Muscle of leg (tissue), 16 donors: ENCODE measurements around the gene GPM6B. TPM values are rescaled to one million over a fixed set of nuclear protein-coding genes. Genes with fewer than 3 reads are reported as not detected.

ENCODE experiments used
- DNase-seq: peaks from one replicate; pipeline ENCODE4 v3.0.0; 2013
- H3K27ac ChIP-seq: one replicate; pipeline ENCODE4 v1.5.1; 2013; ENCODE audit warnings: mild to moderate bottlenecking, low read length, control low read depth
- H3K27me3 ChIP-seq: one replicate; pipeline ENCODE4 v1.6.1; 2013; ENCODE audit warnings: low read length; ENCODE audit not compliant: control insufficient read depth, insufficient read depth
- H3K36me3 ChIP-seq: one replicate; pipeline ENCODE4 v1.6.1; 2013; ENCODE audit warnings: low read length; ENCODE audit not compliant: control insufficient read depth, insufficient read depth
- H3K4me1 ChIP-seq: one replicate; pipeline ENCODE4 v1.6.1; 2013; ENCODE audit warnings: low read length; ENCODE audit not compliant: control insufficient read depth, insufficient read depth
- H3K4me3 ChIP-seq: one replicate; pipeline ENCODE4 v1.5.1; 2013; ENCODE audit warnings: low read length, control low read depth
- H3K9me3 ChIP-seq: replicated peaks from 2 replicates; pipeline ENCODE4 v1.6.1; 2013; ENCODE audit warnings: low read depth, low read length; ENCODE audit not compliant: control insufficient read depth
- WGBS: methylation state at CpG from one replicate; pipeline ENCODE4 v1.1.5; 2013; ENCODE audit warnings: missing lambda C conversion rate; ENCODE audit not compliant: insufficient coverage; 5-methylcytosine and 5-hydroxymethylcytosine counted together
- long read RNA-seq, 11 donors: transcript quantifications; one replicate each; lab custom pipeline, GENCODE V29; 2026
- polyA plus RNA-seq, 8 donors: library from polyadenylated mRNA; unstranded; fragments of 120-200 nt; gene quantifications; one replicate each; pipeline versions ENCODE4 v1.2.1 to v1.2.3, GENCODE V29; 2013; ENCODE audit warnings: inconsistent platforms in 1 of 8, low replicate concordance in 1 of 8; ENCODE audit not compliant: insufficient read length in 8 of 8, insufficient read depth in 1 of 8
- total RNA-seq: library from RNA; stranded (reverse); fragments of 120-200 nt; gene quantifications from one replicate; pipeline ENCODE4 v1.2.4, GENCODE V29; 2013

Gene GPM6B
- total RNA-seq (16.8 TPM), polyA plus RNA-seq (10 to 100 TPM; 15.5 to 40.7 (median 18.8) TPM)
- long read RNA-seq, donor 1, partial matches to known transcripts, result 0 of 2 reads
- long read RNA-seq, donor 1, other reads (novel, unspliced or antisense), result 0 of 2 reads
- long read RNA-seq, donor 2, partial matches to known transcripts, result 0 of 2 reads
- long read RNA-seq, donor 2, other reads (novel, unspliced or antisense), result 0 of 2 reads
- long read RNA-seq, donor 3, partial matches to known transcripts, result 0 of 3 reads
- long read RNA-seq, donor 3, other reads (novel, unspliced or antisense), result 0 of 3 reads
- long read RNA-seq, donor 4, partial matches to known transcripts, result 0 of 3 reads
- long read RNA-seq, donor 4, other reads (novel, unspliced or antisense), result 0 of 3 reads
- long read RNA-seq, donor 5, transcript GPM6B-205 (7 exons, 3,957 nt), result major isoform, 22 of 24 reads
- long read RNA-seq, donor 5, partial matches to known transcripts, result 0 of 24 reads
- long read RNA-seq, donor 5, other reads (novel, unspliced or antisense), result 0 of 24 reads
- long read RNA-seq, donor 6, transcript GPM6B-205 (7 exons, 3,957 nt), result major isoform, 8 of 10 reads
- long read RNA-seq, donor 6, partial matches to known transcripts, result 0 of 10 reads
- long read RNA-seq, donor 6, other reads (novel, unspliced or antisense), result 0 of 10 reads
- long read RNA-seq, donor 7, transcript GPM6B-205 (7 exons, 3,957 nt), result major isoform, 7 of 7 reads
- long read RNA-seq, donor 7, partial matches to known transcripts, result 0 of 7 reads
- long read RNA-seq, donor 7, other reads (novel, unspliced or antisense), result 0 of 7 reads
- long read RNA-seq, donor 8, transcript GPM6B-205 (7 exons, 3,957 nt), result major isoform, 9 of 9 reads
- long read RNA-seq, donor 8, partial matches to known transcripts, result 0 of 9 reads
- long read RNA-seq, donor 8, other reads (novel, unspliced or antisense), result 0 of 9 reads
- long read RNA-seq, donor 9, transcript GPM6B-205 (7 exons, 3,957 nt), result major isoform, 5 of 5 reads
- long read RNA-seq, donor 9, partial matches to known transcripts, result 0 of 5 reads
- long read RNA-seq, donor 9, other reads (novel, unspliced or antisense), result 0 of 5 reads
- long read RNA-seq, donor 10, transcript GPM6B-205 (7 exons, 3,957 nt), result major isoform, 9 of 9 reads
- long read RNA-seq, donor 10, partial matches to known transcripts, result 0 of 9 reads
- long read RNA-seq, donor 10, other reads (novel, unspliced or antisense), result 0 of 9 reads
- long read RNA-seq, donor 11, partial matches to known transcripts, result 0 of 2 reads
- long read RNA-seq, donor 11, other reads (novel, unspliced or antisense), result 0 of 2 reads

DNA sequence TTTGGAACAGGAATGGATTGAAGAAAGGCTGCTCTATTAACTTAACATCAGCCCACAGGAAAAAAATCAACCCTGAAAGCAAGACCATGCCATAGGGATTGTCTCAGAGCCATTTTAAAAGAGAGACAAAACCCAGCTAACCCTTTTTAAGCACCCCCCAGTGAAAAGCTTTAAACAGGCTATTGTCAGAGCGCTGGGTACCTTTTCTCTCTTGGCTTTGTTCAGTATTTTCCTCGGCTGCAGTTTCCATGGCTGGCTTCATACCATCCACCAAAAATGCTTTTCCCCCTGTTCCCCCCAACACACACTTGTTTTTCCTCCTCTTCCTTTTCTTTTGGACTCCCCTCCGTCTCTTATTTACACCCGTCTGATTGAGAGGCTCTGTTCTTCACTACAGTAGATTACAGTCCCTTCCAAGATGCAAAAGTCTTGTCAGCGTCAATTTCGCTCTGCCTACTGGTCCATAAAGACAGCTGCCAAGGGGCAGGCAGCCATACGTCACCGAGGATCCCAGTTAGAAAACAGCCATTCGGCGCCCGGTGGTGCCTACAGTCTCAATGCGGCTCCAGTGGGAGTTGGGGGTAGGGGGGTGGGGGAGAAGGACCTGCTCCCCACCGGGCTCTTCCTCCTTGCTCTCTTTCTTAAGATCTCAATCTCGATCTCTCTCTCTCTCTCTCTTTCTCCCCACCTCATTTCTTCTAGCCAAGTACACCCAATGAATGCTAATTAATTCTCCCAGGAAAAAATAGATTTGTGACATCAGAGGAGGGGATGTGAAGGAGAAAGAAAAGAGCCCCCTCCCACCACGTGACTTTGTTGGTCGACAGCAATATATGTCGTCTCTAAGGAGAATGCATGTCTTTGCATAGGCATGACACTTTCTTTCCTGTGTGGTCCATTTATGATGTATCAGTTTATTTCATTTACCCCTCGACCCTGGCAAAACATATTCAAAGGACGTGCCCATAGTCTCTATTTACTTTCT is at the start of gene GPM6B:
GPM6B (minus strand) TSS at position 451 of the 985 bp plus-strand sequence; CDS start at position 262, 189 bp downstream.
- no peak for DNase-seq
- Histone ChIP-seq H3K36me3 (no peaks in the 10 kb centered on the region), H3K27me3 (peaks cover 18% of the 10 kb centered on the region), H3K4me1 (no peaks in the 10 kb centered on the region), H3K4me3 (no peak within 1 kb of the TSS), H3K27ac (no peak within 1 kb of the TSS), H3K9me3 (no peaks in the 10 kb centered on the region)
- WGBS, result 35% methylated on average over 4 of the region's 19 CpGs

DNA sequence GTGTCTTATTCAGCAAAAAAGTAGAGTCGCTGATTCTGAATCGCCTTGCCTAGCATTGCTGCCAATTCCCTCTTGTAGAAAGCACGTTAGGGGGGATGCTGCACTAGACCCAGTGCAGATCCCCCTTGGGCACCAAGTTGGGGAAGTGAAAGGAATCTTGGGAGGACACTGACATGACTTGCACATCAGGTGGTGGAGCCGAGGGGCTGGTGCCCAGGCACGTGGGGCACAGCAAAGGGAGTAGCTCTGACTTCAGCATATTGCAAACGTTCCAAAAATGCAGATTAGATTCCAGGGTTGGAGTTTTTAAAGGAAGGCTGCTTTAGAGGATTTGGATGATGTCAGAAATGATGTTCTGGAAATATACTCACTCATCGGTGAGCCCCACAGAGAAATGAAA is 47.4 kb upstream of the GPM6B start:
- peak; percentile 51 for DNase-seq
- H3K4me1 ChIP-seq, result peaks cover 3% of the 10 kb centered on the region

GRCh38 chrX:13863324-13863723 is 46.4 kb upstream of the GPM6B start:
- H3K9me3 ChIP-seq, result no peaks in the 10 kb centered on the region
- DNase-seq, result no peak
- H3K4me1 ChIP-seq, result peaks cover 3% of the 10 kb centered on the region
- no peaks in the 10 kb centered on the region for H3K36me3 ChIP-seq
- no peak overlapping the region for H3K4me3 ChIP-seq
- peaks cover 16% of the 10 kb centered on the region for H3K27me3 ChIP-seq
- WGBS, result no CpG with 5 or more reads among the region's 3 CpGs
- no peak overlapping the region for H3K27ac ChIP-seq

More for the DNA sequence above, 47.4 kb upstream of the GPM6B start:
- no peak overlapping the region for H3K4me3 ChIP-seq
- peaks cover 15% of the 10 kb centered on the region for H3K27me3 ChIP-seq
- peak overlapping the region; percentile 20 for H3K27ac ChIP-seq
- H3K36me3 ChIP-seq, result no peaks in the 10 kb centered on the region
- H3K9me3 ChIP-seq, result no peaks in the 10 kb centered on the region
- WGBS, result 36% methylated on average over 6 of the region's 7 CpGs

DNA sequence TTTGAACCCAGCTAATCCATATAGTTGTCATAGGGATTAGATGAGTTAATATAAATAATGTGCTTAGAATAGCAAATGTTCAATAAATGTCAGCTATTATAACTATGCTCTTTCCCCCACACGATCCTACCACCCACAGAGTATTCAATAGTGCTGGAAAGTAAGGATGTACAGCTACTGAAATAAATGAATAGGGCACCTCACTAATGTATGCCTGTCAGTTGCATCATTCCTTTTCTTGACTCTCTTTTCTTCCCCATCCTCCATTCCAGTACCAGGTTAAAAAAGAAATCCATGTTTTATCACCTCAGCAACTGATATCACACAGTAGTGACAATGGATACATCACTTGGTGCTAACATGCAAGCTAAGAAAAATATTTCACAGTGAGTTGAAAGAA is 42.8 kb upstream of the GPM6B start:
- WGBS, result no CpG with 5 or more reads among the region's 1 CpG
- Histone ChIP-seq H3K36me3 (no peaks in the 10 kb centered on the region), H3K9me3 (no peaks in the 10 kb centered on the region), H3K4me1 (peaks cover 3% of the 10 kb centered on the region), H3K4me3 (no peak overlapping the region), H3K27me3 (peaks cover 19% of the 10 kb centered on the region), H3K27ac (no peak overlapping the region)
- DNase-seq, result no peak

GRCh38 chrX:13857804-13858203 is 40.9 kb upstream of the GPM6B start:
- no CpG with 5 or more reads among the region's 2 CpGs for WGBS

DNA sequence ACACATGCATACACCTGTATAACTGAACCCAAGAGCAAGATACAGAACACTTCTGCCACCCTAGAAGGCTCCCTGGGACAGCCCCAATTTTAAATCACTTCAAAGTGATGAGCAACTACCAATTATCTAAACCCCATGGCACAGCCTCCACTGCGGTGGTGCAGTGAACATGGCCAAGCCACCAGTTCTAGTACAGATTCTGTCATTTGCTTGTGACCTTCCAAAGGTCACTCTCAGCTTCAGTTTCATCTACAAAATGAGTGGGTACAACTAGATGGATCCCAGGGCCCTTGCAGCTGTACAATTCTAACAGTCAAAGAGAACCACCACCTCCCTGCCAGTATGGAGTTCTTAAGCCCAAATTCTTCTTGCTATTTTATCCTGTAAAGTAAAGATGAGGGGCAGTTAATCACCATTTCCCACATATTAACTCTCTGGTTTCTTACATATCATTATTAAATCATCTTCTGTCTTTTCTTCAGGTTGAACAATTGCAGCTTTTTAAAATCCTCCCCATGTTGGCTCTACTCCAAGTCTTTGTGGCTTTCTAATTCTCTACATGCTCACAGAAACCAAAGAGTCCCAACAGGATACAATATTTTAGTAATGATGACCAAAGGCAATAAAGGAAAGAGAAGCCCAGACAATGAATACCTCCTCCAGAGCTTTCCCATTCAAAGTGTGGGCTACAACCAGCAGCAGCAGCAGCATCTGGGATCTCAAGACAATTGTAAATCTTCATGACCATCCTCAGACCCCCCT is 39.0 kb upstream of the GPM6B start:
- Histone ChIP-seq H3K4me1 (no peaks in the 10 kb centered on the region), H3K9me3 (no peaks in the 10 kb centered on the region), H3K27ac (no peak overlapping the region), H3K36me3 (no peaks in the 10 kb centered on the region), H3K27me3 (peaks cover 19% of the 10 kb centered on the region), H3K4me3 (no peak overlapping the region)
- no peak for DNase-seq
- 67% methylated on average over 1 of the region's 1 CpG for WGBS

More at GRCh38 chrX:13857804-13858203, 40.9 kb upstream of the GPM6B start:
- Histone ChIP-seq H3K9me3 (no peaks in the 10 kb centered on the region), H3K4me3 (no peak overlapping the region), H3K4me1 (no peaks in the 10 kb centered on the region), H3K36me3 (no peaks in the 10 kb centered on the region), H3K27ac (no peak overlapping the region), H3K27me3 (peaks cover 21% of the 10 kb centered on the region)
- DNase-seq, result no peak

DNA sequence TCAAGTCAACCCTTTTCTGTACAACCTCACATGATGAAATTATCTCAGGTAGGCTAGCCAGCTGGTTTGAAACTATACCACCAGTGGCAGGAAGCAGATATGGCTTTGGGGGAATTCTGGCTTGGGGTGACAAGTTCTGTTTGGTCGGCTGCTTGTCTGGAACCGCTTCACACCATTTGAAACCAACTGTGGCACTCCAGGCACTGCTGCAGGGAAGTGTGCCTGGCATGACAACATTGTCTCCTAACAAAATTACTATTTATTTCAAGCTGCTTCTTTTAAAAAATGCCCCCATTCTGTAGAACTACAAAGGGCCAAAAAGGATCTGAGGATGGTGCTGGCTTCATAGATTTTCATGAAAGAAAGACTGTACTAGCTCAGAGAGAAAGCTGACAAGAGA is 37.1 kb upstream of the GPM6B start:
- Histone ChIP-seq H3K27me3 (peaks cover 19% of the 10 kb centered on the region), H3K36me3 (no peaks in the 10 kb centered on the region), H3K4me1 (no peaks in the 10 kb centered on the region), H3K9me3 (no peaks in the 10 kb centered on the region), H3K4me3 (no peak overlapping the region), H3K27ac (no peak overlapping the region)
- DNase-seq, result no peak
- WGBS, result 80% methylated on average over 1 of the region's 2 CpGs

DNA sequence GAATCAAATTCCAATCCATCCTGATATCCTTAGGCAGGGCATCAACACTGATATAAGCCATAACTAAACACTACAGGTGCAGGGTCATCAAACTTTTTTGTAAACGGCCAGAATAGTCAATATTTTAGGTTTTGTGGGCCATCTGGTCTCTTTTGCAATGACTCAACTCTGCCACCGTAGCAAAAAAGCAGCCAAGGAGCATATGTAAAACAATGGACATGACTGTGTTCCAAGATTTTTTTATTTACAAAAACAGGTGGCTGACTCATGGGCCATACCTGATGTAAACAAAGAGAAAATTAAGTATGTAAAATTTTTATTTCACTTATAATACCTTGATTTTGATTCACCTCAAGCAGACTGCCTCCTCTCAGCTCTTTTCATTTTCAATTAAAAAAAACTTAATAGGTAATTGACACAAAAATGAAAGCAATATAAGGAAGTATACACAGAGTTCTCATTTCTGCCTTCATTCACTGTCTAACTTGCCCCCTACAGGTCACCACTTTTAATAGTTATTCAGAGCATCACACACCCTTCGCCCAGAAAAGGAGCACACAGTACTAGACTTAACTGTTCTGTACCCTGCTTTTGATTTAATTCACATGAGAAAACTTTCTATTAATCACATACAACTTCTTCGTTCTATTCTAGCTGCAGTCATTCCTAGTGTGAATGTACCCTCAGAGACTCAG is 35.3 kb upstream of the GPM6B start:
- Histone ChIP-seq H3K27me3 (peaks cover 18% of the 10 kb centered on the region), H3K36me3 (no peaks in the 10 kb centered on the region), H3K9me3 (no peaks in the 10 kb centered on the region), H3K4me3 (no peak overlapping the region), H3K27ac (no peak overlapping the region), H3K4me1 (no peaks in the 10 kb centered on the region)
- DNase-seq, result no peak
- 63% methylated on average over 1 of the region's 4 CpGs for WGBS
